HG03575 (cell line): Measurements from ENCODE around the gene ANGPTL5.
"Not testable (repeated sequence)": the region's sequence is repeated elsewhere in the genome, so short reads cannot be mapped to it uniquely, and the experiment has no call there.

ENCODE experiments used
- ATAC-seq: cut with Tn5 transposase; IDR thresholded peaks from one replicate; pipeline ENCODE4 v1.9.1; 2021; ENCODE audit not compliant: unreplicated experiment, insufficient number of reproducible peaks, low FRiP score; ENCODE audit errors: extremely low read depth

ANGPTL5 gene

DNA sequence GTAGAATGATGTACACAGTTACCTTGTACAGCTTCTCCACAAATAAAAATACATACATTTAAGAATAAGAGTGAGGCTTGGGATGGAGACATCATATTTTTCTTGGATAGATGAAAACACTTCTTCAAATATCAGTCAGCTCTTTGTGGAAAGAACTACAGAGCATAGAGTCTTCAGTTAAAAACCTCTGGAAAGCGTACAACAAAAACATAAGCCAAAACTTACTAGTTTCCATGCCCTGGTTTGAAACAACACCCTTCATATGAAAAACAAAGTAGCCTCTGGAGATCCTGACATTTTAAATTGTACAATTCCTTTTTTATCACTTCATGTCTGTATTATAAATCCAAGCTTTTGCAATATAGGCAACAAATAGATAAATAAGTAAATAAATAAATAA, 8.5 kb downstream of the ANGPTL5 start:
- ATAC-seq = no peak

- ATAC-seq = no peak
Measured at GRCh38 chr11:101894505-101894904, 21.8 kb downstream of the ANGPTL5 start.

GRCh38 chr11:101889767-101890166, 26.6 kb downstream of the ANGPTL5 start:
- ATAC-seq = no peak

DNA sequence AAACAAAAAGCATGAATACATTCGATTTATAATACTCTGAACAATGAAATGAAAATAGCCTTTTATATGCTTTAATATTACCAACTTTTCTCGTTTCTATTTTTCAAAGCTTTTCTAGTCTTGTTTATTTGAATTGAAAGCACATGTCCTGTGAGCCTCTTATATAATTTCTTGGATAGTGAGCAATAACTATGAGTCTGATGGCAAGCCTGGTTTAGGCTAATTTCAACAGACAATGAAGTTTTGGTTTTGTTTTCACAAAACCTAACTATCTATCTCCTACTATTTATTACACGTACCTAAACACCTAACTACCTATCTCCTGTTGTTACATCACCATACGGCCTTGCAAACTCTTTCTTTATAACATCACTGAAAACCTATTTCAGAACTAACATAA, 30.7 kb downstream of the ANGPTL5 start:
- ATAC-seq = no peak

GRCh38 chr11:101881586-101881985, 34.7 kb downstream of the ANGPTL5 start:
- ATAC-seq = no peak

- ATAC-seq = no peak
Measured at GRCh38 chr11:101880222-101880621, 36.1 kb downstream of the ANGPTL5 start.

GRCh38 chr11:101872171-101872882, 44.0 kb downstream of the ANGPTL5 start:
- no peak for ATAC-seq

DNA sequence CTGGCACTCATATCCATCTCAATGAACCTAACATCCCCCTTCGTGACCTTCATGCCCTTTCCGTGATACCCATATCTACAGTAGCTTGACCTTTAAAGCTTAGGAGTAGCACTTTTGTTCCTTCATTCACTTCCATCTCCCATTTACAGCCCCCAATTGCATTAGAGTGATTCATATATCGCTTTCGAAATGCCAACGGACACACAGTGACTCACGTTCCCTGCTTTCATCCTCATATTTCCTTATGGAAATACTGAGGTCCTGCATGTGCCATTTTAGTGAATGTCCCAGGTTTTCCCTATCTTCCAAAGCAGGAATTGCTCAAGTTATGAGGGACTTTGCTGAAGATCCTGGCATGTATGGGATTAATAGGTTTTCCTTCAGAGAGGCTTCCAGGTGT, 45.8 kb downstream of the ANGPTL5 start:
- no peak for ATAC-seq

DNA sequence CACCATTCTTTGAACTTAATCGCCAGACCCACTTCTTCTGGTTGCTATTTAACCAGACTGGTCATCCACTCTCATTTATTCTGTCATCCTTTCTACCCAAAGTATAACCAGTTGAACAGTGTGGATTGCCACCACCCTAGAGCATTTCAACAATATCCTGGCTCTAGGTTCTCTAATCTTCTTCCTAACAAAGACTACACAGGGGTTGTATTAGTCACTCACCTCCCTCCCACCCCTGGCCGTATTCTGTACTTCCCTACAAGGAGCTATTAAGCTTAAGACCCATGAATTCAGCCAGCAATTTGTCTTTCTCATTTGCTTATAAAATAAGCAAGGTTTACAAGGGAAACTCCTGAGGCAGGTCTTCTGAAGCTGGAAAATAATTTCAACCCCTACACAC, 48.4 kb downstream of the ANGPTL5 start:
- ATAC-seq = no peak

DNA sequence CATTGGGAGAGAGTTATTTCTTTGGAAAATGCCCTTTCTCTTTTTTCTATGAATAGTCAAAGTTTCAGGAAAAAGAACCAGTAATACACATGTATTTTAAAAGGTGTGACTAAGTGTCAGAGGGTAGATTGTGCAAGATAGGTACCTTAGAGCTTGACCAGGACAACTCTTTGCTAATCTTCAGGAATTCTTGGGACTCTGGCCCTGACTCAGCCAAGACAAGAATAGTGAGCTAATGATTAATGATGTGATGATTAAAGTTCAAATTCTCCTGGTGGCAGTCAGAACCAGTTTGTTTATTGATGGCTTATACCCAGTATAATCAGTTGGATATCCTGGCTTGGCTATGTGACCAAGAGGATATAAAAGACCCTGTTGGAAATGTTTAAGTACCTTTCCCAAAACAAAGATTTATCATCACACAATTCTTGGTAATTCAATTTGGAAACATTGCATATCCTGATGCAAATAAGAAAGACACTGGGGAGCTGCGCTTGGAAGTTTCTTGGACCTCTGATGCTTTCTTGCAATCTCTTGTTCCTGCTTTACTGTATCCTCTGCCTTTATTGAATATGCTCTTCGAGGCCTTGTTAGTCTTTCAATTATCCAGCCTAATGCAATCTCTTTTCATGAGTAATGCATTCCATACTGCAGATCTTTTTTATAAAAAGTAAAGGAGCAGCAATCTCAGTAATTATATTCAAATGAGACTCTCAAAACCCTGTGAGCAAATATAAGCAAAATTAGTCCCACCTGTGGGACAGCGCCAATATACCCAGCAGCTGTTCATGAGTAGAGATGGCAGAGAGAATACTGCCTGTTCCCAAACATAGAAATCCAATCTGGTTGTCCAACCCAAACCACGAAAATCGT, 49.5 kb downstream of the ANGPTL5 start:
- no peak for ATAC-seq

GRCh38 chr11:101864098-101864497, 52.2 kb downstream of the ANGPTL5 start:
- no peak for ATAC-seq

GRCh38 chr11:101863361-101863760, 53.0 kb downstream of the ANGPTL5 start:
- ATAC-seq = no peak

- no peak for ATAC-seq
Measured at GRCh38 chr11:101862391-101863233, 53.7 kb downstream of the ANGPTL5 start.

DNA sequence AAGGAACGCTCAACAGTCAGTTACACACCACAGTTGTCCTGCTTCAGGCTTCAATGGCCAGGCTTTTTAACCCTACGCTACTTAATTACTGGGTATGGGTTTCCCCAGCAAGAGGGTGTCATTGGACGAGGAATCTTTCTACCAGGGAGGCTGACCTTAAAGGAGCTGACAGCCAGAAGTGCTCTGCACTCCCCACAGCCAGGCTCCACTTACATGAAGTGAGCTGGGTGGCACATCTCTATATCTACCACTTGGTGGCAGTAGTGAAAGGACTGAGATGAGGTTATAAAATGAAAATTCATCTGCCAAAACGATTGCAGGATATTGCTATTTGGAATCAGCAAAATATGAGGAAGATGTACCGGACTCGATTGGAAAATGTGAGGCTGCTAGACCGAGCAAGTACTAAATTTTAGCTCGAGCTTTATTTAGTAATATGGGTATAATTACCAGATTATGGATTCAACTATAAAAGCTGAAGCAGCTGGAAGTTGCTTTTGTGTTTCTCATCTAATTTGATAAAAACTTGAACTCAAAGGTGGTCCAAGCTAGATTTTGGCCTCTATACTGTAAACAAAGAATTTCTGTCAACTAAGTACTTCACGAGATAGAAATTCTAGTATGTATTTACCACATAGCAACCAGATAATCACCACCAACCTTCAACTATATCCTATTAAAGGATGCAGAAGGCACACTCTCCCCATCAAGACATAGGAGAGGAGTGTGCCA, 55.5 kb downstream of the ANGPTL5 start:
- peak; percentile 92 for ATAC-seq

- not testable (repeated sequence) for ATAC-seq
Measured at GRCh38 chr11:101852260-101852659, 64.1 kb downstream of the ANGPTL5 start.

GRCh38 chr11:101848262-101848661, 68.1 kb downstream of the ANGPTL5 start:
- ATAC-seq = no peak

GRCh38 chr11:101844608-101845007, 71.7 kb downstream of the ANGPTL5 start:
- ATAC-seq = no peak

DNA sequence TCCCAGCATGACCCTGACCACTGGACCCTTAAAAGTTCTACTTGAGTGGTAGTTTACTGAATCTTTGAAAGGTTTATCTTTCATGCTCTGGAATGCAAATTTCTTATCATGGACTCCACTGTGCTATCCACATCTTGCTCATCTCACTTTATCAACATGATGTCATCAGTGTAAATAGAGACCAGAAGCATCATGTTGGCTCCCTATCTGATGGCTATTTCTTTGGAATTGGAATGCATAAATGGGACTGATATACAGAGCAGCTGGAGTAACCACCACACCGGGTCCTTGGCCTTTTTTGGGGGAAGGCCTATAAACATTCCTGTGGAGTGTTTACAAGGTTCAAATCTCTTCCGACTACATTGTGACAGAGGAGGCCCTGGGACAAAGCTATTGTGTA, 75.6 kb downstream of the ANGPTL5 start:
- ATAC-seq = no peak
